Activated T-helper 1 cell treated with Interleukin-2 at 50 U/mL for 16 hours (primary cell): Measurements from ENCODE around the gene ZNF345.
A peak's percentile ranks its signal among the peaks of the same experiment; 100 is the strongest.

Experiments
- DNase-seq: peaks from one replicate; pipeline ENCODE4 v3.0.0-alpha.2; 2020; ENCODE audit warnings: low read depth

ZNF345 gene

DNA sequence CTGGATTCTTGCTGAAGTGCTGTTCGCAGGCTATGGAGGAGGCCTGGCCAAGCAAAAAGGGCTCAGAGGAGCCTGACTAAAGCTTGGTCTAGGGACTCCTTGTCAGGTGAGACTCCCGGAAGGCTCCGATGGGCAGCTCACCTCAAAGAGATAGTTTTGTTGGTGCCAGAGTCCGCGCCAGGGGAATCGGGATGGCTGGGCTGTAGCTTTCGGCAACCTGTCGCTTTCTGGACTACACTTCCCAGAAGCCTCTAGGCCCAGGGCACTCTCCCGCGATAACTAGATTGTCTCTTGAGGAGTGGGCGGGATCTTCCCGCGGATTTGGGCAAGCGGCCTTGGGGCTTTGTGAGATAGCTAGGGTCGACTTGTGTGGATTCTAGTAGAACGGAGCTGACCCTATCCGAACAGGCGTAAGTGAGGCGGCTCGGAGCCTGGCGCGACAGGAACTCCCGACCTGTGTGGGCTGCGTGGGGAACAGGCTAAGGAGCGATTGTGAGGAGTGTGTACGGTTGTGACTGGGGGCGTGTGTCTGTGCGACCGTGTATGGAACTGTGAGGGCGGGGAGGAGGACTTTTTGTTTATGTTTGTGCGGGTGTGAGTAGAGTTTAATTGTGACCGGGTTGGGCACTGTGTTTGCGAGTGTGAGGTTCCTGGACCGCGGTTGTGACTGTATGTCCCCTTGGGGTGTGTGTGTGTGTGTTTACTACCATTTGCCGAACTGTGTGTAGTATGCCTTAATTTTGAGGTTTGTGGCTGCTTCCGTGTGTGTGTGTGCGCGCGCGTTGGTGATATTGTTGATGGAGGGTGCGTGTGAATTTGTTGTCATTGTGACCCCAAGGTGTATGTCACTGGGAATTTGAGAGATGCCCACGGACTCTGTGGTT, at the start of gene ZNF345:
ZNF345 (plus strand) TSS at position 318 of the 884 bp plus-strand sequence. CDS start 25,955 bp downstream, outside the sequence.
- peak; percentile 72 for DNase-seq

- DNase-seq: no peak
Observed at GRCh38 chr19:36805364-36805763, 45.3 kb upstream of the ZNF345 start.

DNA sequence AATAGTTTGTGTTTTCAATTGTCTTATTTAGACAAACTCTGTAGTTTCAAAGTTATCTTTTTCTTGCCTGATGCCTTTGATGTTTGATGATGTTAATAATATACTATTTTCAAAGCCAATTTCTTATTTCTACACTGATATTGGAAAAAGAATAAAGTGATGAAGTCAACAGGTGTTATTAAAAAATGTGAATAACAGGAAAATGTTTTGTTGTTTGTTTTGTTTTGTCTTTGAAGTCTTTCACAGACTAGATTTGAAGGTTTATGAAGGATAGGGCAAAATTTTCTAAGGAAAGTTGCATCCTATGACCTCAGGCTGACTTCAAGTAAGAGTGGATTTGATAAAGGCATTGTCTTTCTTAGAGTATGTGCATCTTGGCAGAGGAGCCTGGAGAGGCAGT, 43.6 kb upstream of the ZNF345 start:
- no peak for DNase-seq

DNA sequence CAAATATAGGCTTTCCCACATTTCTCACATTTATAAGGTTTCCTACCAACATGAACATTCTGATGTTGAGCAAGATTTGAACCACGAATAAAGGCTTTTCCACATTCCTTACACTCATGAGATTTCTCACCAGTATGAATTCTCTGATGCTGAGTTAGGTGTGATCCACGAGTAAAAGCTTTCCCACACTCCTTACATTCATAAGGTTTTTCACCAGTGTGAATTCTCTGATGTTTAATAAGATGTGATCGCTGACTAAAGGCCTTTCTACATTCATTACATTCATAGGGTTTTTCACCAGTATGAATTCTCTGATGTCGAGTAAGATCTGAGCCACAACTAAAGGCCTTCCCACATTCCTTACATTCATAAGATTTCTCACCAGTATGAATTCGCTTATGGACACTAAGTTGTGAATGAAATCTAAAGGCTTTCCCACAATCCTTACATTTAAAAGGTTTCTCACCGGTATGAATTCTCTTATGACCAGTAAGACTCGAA, 31.5 kb upstream of the ZNF345 start:
- DNase-seq: no peak

GRCh38 chr19:36821758-36822157, 28.9 kb upstream of the ZNF345 start:
- no peak for DNase-seq

- DNase-seq: no peak
Observed at GRCh38 chr19:36833430-36833829, 17.2 kb upstream of the ZNF345 start.

- DNase-seq: no peak
Observed at GRCh38 chr19:36837176-36837905, 13.3 kb upstream of the ZNF345 start.

- peak; percentile 66 for DNase-seq
Observed at GRCh38 chr19:36837906-36838783, 12.5 kb upstream of the ZNF345 start, which contains the start of gene ZNF790. TSS of gene ZNF790 (minus strand) at chr19:36838387. CDS start at chr19:36825619, 12,768 bp downstream.

GRCh38 chr19:36838784-36839324, 11.8 kb upstream of the ZNF345 start:
- no peak for DNase-seq

- no peak for DNase-seq
Observed at GRCh38 chr19:36847968-36848367, 2.7 kb upstream of the ZNF345 start.

GRCh38 chr19:36849701-36850558, 746 bp upstream of the ZNF345 start:
- DNase-seq: peak; percentile 76

GRCh38 chr19:36851898-36852297, 1.2 kb downstream of the ZNF345 start:
- no peak for DNase-seq

- no peak for DNase-seq
Observed at GRCh38 chr19:36876993-36877938, 26.6 kb downstream of the ZNF345 start.

DNA sequence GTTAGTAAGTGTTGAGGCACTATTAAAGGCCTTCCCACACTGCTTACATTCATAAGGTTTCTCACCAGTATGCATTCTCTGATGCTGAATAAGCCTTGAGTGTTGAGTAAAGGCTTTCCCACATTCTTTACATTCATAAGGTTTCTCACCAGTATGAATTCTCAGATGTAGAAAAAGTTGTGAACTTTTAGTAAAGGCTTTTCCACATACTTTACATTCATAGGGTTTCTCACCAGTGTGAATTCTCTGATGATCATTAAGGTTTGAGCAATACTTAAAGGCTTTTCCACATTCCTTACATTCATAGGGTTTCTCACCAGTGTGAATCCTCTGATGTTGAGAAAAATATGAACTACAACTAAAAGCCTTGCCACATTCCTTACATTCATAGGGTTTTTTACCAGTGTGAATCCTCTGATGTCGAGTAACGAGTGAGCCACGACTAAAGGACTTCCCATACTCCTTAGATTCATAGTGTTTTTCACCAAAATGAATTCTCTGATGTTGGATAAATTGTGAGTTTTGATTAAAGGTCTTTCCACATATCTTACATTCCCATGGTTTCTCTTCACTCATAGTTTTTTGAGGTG, 41.2 kb downstream of the ZNF345 start:
- DNase-seq: no peak

DNA sequence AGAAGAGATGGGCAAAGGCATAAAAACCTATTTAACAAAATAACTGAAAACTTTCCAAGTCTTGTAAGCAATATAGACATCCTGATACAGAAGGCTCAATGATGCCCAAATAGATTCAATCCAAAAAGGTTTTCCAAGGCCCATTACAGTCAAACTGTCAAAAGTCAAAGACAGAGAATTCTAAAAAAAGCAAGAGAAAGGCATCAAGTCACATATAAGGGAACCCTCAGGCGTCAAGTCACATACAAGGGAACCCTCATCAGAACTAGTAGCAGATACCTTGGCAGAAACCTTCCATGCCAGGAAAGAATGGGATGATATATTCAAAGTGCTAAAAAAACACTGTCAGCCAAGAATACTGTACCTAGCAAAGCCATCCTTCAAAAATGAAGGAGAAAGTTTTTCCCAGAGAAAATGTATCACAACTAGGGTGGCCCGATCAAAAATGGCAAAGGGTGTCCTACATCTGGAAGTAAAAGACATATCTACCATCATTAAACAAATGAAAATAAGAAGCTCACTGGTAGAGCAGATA, 44.2 kb downstream of the ZNF345 start:
- DNase-seq: no peak

GRCh38 chr19:36898422-36898821, 47.7 kb downstream of the ZNF345 start:
- DNase-seq: no peak

DNA sequence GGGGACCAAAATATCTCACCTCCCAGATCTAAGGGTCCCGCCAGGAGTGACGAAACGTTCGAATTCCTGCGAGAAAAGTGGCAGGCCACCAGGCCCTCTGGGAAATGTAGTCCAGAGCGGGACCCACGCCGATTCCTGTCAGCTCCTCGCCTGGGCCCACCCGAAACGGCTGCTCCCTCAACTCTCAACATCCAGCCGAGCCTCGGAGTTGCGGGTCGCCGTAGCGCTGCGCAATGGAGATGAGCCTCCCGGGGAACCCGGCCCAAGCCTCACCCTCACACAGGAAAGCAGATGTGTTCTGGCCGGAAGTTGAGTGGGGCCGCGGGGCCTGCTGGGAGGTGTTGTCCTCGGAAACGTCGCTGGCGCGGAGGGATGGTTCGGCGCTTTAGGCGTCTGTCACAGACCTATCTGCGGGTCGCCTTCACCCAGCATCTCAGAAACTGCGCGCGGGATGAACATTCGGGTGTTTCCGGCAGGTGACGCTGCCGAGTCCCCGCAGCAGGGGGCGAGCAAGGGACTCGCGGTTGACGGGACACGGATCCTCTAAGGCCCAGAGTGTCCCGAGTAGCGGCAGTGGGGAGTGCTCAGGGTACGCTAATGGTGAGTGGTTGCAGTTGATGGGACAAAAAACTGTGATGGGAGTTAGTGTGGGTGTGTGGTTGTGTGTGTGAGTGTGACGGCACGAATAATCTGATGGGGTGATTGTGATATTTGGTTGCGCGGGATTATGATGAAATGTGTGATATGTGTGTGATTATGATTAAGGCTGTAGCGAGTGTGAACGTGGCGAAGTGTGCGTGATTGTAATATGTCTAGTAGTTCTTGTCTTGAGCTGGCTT, 65.5 kb downstream of the ZNF345 start, which contains the start of the genes ZNF568 and ZNF829:
ZNF568 (plus strand) TSS at position 341 of the 839 bp plus-strand sequence. CDS start 6,439 bp downstream, outside the sequence.
ZNF829 (minus strand) TSS at position 300 of the 839 bp plus-strand sequence. CDS start 1,124 bp downstream, outside the sequence.
- DNase-seq: peak; percentile 82
